IMR-90 (cell line): ENCODE data around the gene PRSS53.

ENCODE experiments used
- CEBPB ChIP-seq: IDR thresholded peaks from 2 replicates; pipeline ENCODE4 v1.6.1; 2012; ENCODE audit warnings: low read depth, low read length, improper control_type of control experiment
- CHD1 ChIP-seq: IDR thresholded peaks from 2 replicates; pipeline ENCODE4 v1.6.1; 2012; ENCODE audit warnings: low read depth, low read length, improper control_type of control experiment
- CTCF ChIP-seq: conservative IDR thresholded peaks from 2 replicates; pipeline ENCODE4 v1.5.1; 2012; ENCODE audit warnings: mild to moderate bottlenecking, low read depth, low read length, improper control_type of control experiment
- FOS ChIP-seq: fragments of 150-350 bp; IDR thresholded peaks from 2 replicates; pipeline ENCODE4 v1.6.1; 2016; ENCODE audit warnings: low read depth, low read length
- MAZ ChIP-seq: IDR thresholded peaks from 2 replicates; pipeline ENCODE4 v1.6.1; 2012; ENCODE audit warnings: low read depth, mild to moderate bottlenecking, low read length, improper control_type of control experiment, moderate library complexity, borderline replicate concordance
- POLR2A ChIP-seq: IDR thresholded peaks from 2 replicates; pipeline ENCODE4 v1.6.1; 2012; ENCODE audit warnings: mild to moderate bottlenecking, low read depth, low read length
- RAD21 ChIP-seq: IDR thresholded peaks from 2 replicates; pipeline ENCODE4 v1.6.1; 2012; ENCODE audit warnings: low read length, improper control_type of control experiment
- RFX5 ChIP-seq: IDR thresholded peaks from 2 replicates; pipeline ENCODE4 v1.8.0; 2012; ENCODE audit warnings: low read depth, mild to moderate bottlenecking, low read length, moderate library complexity
- SMC3 ChIP-seq: fragments of 150-350 bp; IDR thresholded peaks from 2 replicates; pipeline ENCODE4 v1.6.1; 2016; ENCODE audit warnings: low read depth, mild to moderate bottlenecking, antibody characterized with exemption, low read length, moderate library complexity

- no peak for TF ChIP-seq CEBPB
- no peak for TF ChIP-seq POLR2A
- no peak for TF ChIP-seq RAD21
- no peak for TF ChIP-seq CTCF
- TF ChIP-seq RFX5 = no peak
- no peak for TF ChIP-seq MAZ
- no peak for TF ChIP-seq SMC3
- TF ChIP-seq FOS = no peak
- TF ChIP-seq CHD1 = no peak
These were observed 43.1 kb upstream of the PRSS53 start for GRCh38 chr16:31131841-31132271.
